ENCODE data around the gene EPS15. TPM values are rescaled to one million over a fixed set of nuclear protein-coding genes. Genes with fewer than 3 reads are reported as not detected.

Gene EPS15
- total and polyA plus RNA-seq, 2 experiments from 2014 or later: 26.9 to 41.1 TPM

- no peak overlapping the region for H2AFZ ChIP-seq
- TF ChIP-seq EZH2phosphoT487 (IDR thresholded peaks at IDR 0.05; ENCODE audit: insufficient read depth, low read depth) (no peak), EZH2 (IDR thresholded peaks at IDR 0.05; ENCODE audit: insufficient read depth, poor library complexity, severe bottlenecking) (no peak)
- in situ Hi-C loops (cut with MboI): no loop called here
- no peaks in the 10 kb centered on the region for H3K9me2 ChIP-seq (ENCODE audit: insufficient read depth)
- no peaks in the 10 kb centered on the region for H3K79me2 ChIP-seq (ENCODE audit: insufficient read depth)
- no peaks in the 10 kb centered on the region for H4K20me1 ChIP-seq (ENCODE audit: insufficient read depth)
- no peaks in the 10 kb centered on the region for H3K9me3 ChIP-seq (ENCODE audit: low read depth)
- H3K4me1 ChIP-seq (ENCODE audit: insufficient read depth): no peaks in the 10 kb centered on the region
- DNase-seq: no peak
- no peak overlapping the region for H3K9ac ChIP-seq
- no peak overlapping the region for H3K27ac ChIP-seq
- H3K36me3 ChIP-seq (ENCODE audit: low read depth): peaks cover 19% of the 10 kb centered on the region; the same call in 1 of the 2 replicates
- no peaks in the 10 kb centered on the region for H3F3A ChIP-seq (ENCODE audit: insufficient read depth)
- 95 to 96% methylated on average over 3 of the region's 3 CpGs for WGBS, 2 experiments (ENCODE audit: low coverage in 1 of 2, low lambda C conversion rate in 2 of 2, missing lambda C conversion rate in 2 of 2)
- no peak overlapping the region for H3K4me3 ChIP-seq
- no peak overlapping the region for H3K4me2 ChIP-seq (ENCODE audit: unreplicated experiment)
- H3K27me3 ChIP-seq (replicated peaks; ENCODE audit: insufficient read depth): no peaks in the 10 kb centered on the region
These were observed 164.7 kb downstream of the EPS15 start for GRCh38 chr1:51354416-51354815.

DNA sequence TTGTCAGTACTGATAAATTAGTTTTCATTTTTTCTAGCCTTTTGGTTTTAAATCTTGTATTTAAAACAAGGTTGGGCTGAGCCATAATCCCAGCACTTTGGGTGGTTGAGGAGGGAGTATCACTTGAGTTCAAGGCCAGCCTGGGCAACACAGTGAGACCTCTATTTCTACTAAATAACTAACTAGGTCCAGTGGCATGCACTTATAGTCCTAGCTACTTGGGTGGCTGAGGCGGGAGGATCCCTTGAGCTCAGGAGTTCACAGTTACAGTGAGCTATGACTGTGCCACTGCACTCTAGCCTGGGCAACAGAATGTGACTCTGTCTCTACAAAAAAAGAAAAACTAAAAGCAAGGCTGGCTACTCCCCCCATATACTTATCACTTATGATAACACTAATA, 167.2 kb downstream of the EPS15 start:
- no peak for TF ChIP-seq EZH2phosphoT487 (IDR thresholded peaks at IDR 0.05; ENCODE audit: insufficient read depth, low read depth)
- no peak for TF ChIP-seq EZH2 (IDR thresholded peaks at IDR 0.05; ENCODE audit: insufficient read depth, poor library complexity, severe bottlenecking)

GRCh38 chr1:51349862-51350261, 169.2 kb downstream of the EPS15 start:
- H3K27ac ChIP-seq: no peak overlapping the region
- H3K27me3 ChIP-seq (replicated peaks; ENCODE audit: insufficient read depth): no peaks in the 10 kb centered on the region; the same call in 1 of the 2 replicates
- H3K4me3 ChIP-seq: no peak overlapping the region
- H3F3A ChIP-seq (ENCODE audit: insufficient read depth): no peaks in the 10 kb centered on the region
- H2AFZ ChIP-seq: no peak overlapping the region
- no peaks in the 10 kb centered on the region for H3K4me1 ChIP-seq (ENCODE audit: insufficient read depth)
- no peak for DNase-seq
- no peak overlapping the region for H3K4me2 ChIP-seq (ENCODE audit: unreplicated experiment)
- H3K9me2 ChIP-seq (ENCODE audit: insufficient read depth): no peaks in the 10 kb centered on the region
- H3K9me3 ChIP-seq (ENCODE audit: low read depth): no peaks in the 10 kb centered on the region
- WGBS, 2 experiments (ENCODE audit: low coverage in 1 of 2, low lambda C conversion rate in 2 of 2, missing lambda C conversion rate in 2 of 2): 98 to 99% methylated on average over 3 of the region's 3 CpGs
- no peaks in the 10 kb centered on the region for H3K79me2 ChIP-seq (ENCODE audit: insufficient read depth)
- H4K20me1 ChIP-seq (ENCODE audit: insufficient read depth): no peaks in the 10 kb centered on the region
- peaks cover 3% of the 10 kb centered on the region; the same call in 1 of the 2 replicates for H3K36me3 ChIP-seq (ENCODE audit: low read depth)
- TF ChIP-seq EZH2phosphoT487 (IDR thresholded peaks at IDR 0.05; ENCODE audit: insufficient read depth, low read depth): no peak
- TF ChIP-seq EZH2 (IDR thresholded peaks at IDR 0.05; ENCODE audit: insufficient read depth, poor library complexity, severe bottlenecking): no peak
- in situ Hi-C loops (cut with MboI): no loop called here
- H3K9ac ChIP-seq: no peak overlapping the region

More for the DNA sequence above, 167.2 kb downstream of the EPS15 start:
- no peak for DNase-seq
- Histone ChIP-seq H3K4me1 (ENCODE audit: insufficient read depth) (no peaks in the 10 kb centered on the region), H3K36me3 (ENCODE audit: low read depth) (peaks cover 19% of the 10 kb centered on the region; the same call in 1 of the 2 replicates), H3K4me3 (no peak overlapping the region), H3F3A (ENCODE audit: insufficient read depth) (no peaks in the 10 kb centered on the region), H3K27me3 (replicated peaks; ENCODE audit: insufficient read depth) (no peaks in the 10 kb centered on the region), H3K9me3 (ENCODE audit: low read depth) (no peaks in the 10 kb centered on the region), H3K79me2 (ENCODE audit: insufficient read depth) (no peaks in the 10 kb centered on the region), H2AFZ (no peak overlapping the region), H3K4me2 (ENCODE audit: unreplicated experiment) (no peak overlapping the region), H3K9me2 (ENCODE audit: insufficient read depth) (no peaks in the 10 kb centered on the region), H4K20me1 (ENCODE audit: insufficient read depth) (no peaks in the 10 kb centered on the region), H3K27ac (no peak overlapping the region), H3K9ac (no peak overlapping the region)
- in situ Hi-C loops (cut with MboI): no loop called here
- WGBS, 2 experiments (ENCODE audit: low coverage in 1 of 2, low lambda C conversion rate in 2 of 2, missing lambda C conversion rate in 2 of 2): 94 to 97% methylated on average over 1 of the region's 1 CpG

DNA sequence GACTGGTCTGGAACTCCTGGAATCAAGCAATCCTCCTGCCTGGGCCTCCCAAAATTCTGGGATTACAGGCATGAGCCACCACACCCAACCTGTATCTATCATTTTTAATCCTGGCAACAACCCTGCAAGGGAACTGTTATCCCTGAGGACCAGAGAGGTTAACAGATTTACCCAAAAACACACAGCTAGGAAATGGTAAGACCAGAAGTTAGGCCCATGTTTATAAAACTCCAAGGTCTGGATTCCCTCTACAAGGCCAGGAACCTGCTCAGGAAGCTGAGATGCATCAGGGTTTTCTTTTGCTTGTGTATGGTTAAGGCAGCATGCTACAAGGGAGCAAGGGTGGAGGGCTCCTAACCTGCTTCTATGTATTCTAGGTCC, 170.9 kb downstream of the EPS15 start:
- H3K4me2 ChIP-seq (ENCODE audit: unreplicated experiment): no peak overlapping the region
- H3K27ac ChIP-seq: no peak overlapping the region
- H3K79me2 ChIP-seq (ENCODE audit: insufficient read depth): no peaks in the 10 kb centered on the region
- in situ Hi-C loops (cut with MboI): no loop called here
- TF ChIP-seq EZH2 (IDR thresholded peaks at IDR 0.05; ENCODE audit: insufficient read depth, poor library complexity, severe bottlenecking) (no peak), EZH2phosphoT487 (IDR thresholded peaks at IDR 0.05; ENCODE audit: insufficient read depth, low read depth) (no peak)
- no peak overlapping the region for H2AFZ ChIP-seq
- H3K9me3 ChIP-seq (ENCODE audit: low read depth): no peaks in the 10 kb centered on the region
- H3F3A ChIP-seq (ENCODE audit: insufficient read depth): no peaks in the 10 kb centered on the region
- no peak overlapping the region for H3K4me3 ChIP-seq
- H3K36me3 ChIP-seq (ENCODE audit: low read depth): no peaks in the 10 kb centered on the region
- DNase-seq: no peak
- no peaks in the 10 kb centered on the region for H3K4me1 ChIP-seq (ENCODE audit: insufficient read depth)
- no peaks in the 10 kb centered on the region for H3K9me2 ChIP-seq (ENCODE audit: insufficient read depth)
- H4K20me1 ChIP-seq (ENCODE audit: insufficient read depth): no peaks in the 10 kb centered on the region
- H3K9ac ChIP-seq: no peak overlapping the region
- H3K27me3 ChIP-seq (replicated peaks; ENCODE audit: insufficient read depth): peaks cover 17% of the 10 kb centered on the region

Measured in GM23248 (cell line).